ENCODE results near the gene TMEM91. TPM values are rescaled to one million over a fixed set of nuclear protein-coding genes. Genes with fewer than 3 reads are reported as not detected.

The TMEM91 gene
- polyA plus RNA-seq, 1 donor from 2014 or later: 24.4 TPM

DNA sequence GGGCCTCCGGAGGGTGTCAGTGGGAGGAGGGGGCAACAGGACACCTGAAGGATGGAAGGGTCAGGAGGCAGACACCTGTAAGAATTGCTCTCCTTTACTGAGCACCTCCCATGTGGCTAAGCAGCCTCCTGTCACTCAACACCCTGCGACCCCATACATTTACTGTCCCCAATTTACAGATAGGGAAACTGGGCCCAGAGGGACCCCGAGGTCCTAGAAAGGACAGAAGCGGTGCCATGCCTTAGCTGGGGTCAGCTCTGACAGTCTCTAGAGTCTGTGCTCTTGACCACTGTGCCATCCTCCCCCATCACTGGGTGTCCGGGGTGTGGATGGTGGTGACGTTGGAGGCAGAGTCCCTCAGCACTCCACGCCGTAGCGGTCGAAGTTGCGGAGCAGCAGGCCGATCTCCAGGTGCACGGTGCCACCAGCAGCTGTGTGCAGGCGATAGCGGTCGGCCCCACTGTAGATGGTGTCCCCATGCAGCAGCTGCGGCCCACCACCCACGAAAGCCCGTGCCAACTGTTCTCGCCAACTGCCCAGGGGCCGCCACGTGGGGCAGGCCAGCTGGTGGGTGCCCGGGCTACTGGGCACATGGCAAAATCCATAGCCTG is 21.9 kb upstream of the TMEM91 start:
- Histone ChIP-seq H3K36me3 (ENCODE audit: insufficient read depth, low read length) (no peaks in the 10 kb centered on the region), H3K4me3 (ENCODE audit: low read length) (peak overlapping the region; percentile 65), H2AFZ (ENCODE audit: low read depth, low read length) (no peak overlapping the region), H3K9me3 (ENCODE audit: low read length) (no peaks in the 10 kb centered on the region), H3K27ac (ENCODE audit: low read length) (no peak overlapping the region), H4K20me1 (ENCODE audit: insufficient read depth) (no peaks in the 10 kb centered on the region), H3K9me2 (ENCODE audit: insufficient read depth, low read length) (no peaks in the 10 kb centered on the region), H3K4me2 (ENCODE audit: low read length) (no peak overlapping the region), H3K27me3 (ENCODE audit: insufficient read depth, low read depth, low read length) (peaks cover 51% of the 10 kb centered on the region), H3K9ac (ENCODE audit: low read length) (peak overlapping the region; percentile 36), H3F3A (ENCODE audit: insufficient read depth, low read length, poor library complexity, severe bottlenecking) (no peaks in the 10 kb centered on the region), H3K79me2 (replicated peaks; ENCODE audit: insufficient read depth, low read length) (no peaks in the 10 kb centered on the region)
- TF ChIP-seq EP300 (conservative IDR thresholded peaks at IDR 0.05; ENCODE audit: poor library complexity, severe bottlenecking) (no peak), SMC3 (conservative IDR thresholded peaks at IDR 0.05; ENCODE audit: poor library complexity) (no peak), RAD21 (conservative IDR thresholded peaks at IDR 0.05) (no peak), TAF1 (IDR thresholded peaks at IDR 0.05; ENCODE audit: low read depth) (no peak), EZH2 (IDR thresholded peaks at IDR 0.05; ENCODE audit: borderline replicate concordance, insufficient read depth, low read length, poor library complexity, severe bottlenecking) (no peak), MXI1 (conservative IDR thresholded peaks at IDR 0.05; ENCODE audit: poor library complexity, severe bottlenecking) (no peak), POLR2AphosphoS5 (IDR thresholded peaks at IDR 0.05) (no peak)
- TF ChIP-seq, protein P1, sequence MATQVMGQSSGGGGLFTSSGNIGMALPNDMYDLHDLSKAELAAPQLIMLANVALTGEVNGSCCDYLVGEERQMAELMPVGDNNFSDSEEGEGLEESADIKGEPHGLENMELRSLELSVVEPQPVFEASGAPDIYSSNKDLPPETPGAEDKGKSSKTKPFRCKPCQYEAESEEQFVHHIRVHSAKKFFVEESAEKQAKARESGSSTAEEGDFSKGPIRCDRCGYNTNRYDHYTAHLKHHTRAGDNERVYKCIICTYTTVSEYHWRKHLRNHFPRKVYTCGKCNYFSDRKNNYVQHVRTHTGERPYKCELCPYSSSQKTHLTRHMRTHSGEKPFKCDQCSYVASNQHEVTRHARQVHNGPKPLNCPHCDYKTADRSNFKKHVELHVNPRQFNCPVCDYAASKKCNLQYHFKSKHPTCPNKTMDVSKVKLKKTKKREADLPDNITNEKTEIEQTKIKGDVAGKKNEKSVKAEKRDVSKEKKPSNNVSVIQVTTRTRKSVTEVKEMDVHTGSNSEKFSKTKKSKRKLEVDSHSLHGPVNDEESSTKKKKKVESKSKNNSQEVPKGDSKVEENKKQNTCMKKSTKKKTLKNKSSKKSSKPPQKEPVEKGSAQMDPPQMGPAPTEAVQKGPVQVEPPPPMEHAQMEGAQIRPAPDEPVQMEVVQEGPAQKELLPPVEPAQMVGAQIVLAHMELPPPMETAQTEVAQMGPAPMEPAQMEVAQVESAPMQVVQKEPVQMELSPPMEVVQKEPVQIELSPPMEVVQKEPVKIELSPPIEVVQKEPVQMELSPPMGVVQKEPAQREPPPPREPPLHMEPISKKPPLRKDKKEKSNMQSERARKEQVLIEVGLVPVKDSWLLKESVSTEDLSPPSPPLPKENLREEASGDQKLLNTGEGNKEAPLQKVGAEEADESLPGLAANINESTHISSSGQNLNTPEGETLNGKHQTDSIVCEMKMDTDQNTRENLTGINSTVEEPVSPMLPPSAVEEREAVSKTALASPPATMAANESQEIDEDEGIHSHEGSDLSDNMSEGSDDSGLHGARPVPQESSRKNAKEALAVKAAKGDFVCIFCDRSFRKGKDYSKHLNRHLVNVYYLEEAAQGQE (IDR thresholded peaks at IDR 0.05; ENCODE audit: borderline replicate concordance): no peak
- TF ChIP-seq, protein P2, sequence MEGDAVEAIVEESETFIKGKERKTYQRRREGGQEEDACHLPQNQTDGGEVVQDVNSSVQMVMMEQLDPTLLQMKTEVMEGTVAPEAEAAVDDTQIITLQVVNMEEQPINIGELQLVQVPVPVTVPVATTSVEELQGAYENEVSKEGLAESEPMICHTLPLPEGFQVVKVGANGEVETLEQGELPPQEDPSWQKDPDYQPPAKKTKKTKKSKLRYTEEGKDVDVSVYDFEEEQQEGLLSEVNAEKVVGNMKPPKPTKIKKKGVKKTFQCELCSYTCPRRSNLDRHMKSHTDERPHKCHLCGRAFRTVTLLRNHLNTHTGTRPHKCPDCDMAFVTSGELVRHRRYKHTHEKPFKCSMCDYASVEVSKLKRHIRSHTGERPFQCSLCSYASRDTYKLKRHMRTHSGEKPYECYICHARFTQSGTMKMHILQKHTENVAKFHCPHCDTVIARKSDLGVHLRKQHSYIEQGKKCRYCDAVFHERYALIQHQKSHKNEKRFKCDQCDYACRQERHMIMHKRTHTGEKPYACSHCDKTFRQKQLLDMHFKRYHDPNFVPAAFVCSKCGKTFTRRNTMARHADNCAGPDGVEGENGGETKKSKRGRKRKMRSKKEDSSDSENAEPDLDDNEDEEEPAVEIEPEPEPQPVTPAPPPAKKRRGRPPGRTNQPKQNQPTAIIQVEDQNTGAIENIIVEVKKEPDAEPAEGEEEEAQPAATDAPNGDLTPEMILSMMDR (IDR thresholded peaks at IDR 0.05; ENCODE audit: poor library complexity, severe bottlenecking): no peak

DNA sequence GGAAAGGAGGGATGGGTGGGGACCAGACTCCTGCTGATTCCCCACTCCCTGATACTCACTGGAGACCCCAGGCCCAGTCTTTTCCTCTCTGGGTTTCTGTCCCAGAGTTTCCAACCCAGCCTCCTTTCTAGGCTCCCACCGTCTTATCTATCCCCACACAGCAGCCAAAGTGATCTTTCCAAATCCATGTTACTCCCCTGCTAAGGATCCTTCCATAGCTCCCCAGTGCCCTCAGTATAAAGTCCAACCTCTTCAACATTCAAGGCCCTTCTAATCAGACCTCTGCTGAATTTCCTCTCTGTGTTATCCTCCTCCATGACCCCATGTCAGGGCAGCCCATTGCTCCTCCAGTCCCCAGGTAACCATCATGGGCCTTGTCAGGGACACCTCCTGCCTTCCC is 21.3 kb upstream of the TMEM91 start:
- peaks cover 46% of the 10 kb centered on the region for H3K27me3 ChIP-seq (ENCODE audit: insufficient read depth, low read depth, low read length)
- H3K27ac ChIP-seq (ENCODE audit: low read length): no peak overlapping the region
- no peak overlapping the region for H3K4me3 ChIP-seq (ENCODE audit: low read length)
- H2AFZ ChIP-seq (ENCODE audit: low read depth, low read length): no peak overlapping the region
- H3K79me2 ChIP-seq (replicated peaks; ENCODE audit: insufficient read depth, low read length): no peaks in the 10 kb centered on the region
- H3K4me2 ChIP-seq (ENCODE audit: low read length): no peak overlapping the region
- H3K36me3 ChIP-seq (ENCODE audit: insufficient read depth, low read length): no peaks in the 10 kb centered on the region
- no peaks in the 10 kb centered on the region for H4K20me1 ChIP-seq (ENCODE audit: insufficient read depth)
- no peaks in the 10 kb centered on the region for H3K9me2 ChIP-seq (ENCODE audit: insufficient read depth, low read length)
- H3K9ac ChIP-seq (ENCODE audit: low read length): no peak overlapping the region
- no peaks in the 10 kb centered on the region for H3F3A ChIP-seq (ENCODE audit: insufficient read depth, low read length, poor library complexity, severe bottlenecking)
- TF ChIP-seq, protein P1 (IDR thresholded peaks at IDR 0.05; ENCODE audit: borderline replicate concordance): no peak
- TF ChIP-seq EP300 (conservative IDR thresholded peaks at IDR 0.05; ENCODE audit: poor library complexity, severe bottlenecking) (no peak), EZH2 (IDR thresholded peaks at IDR 0.05; ENCODE audit: borderline replicate concordance, insufficient read depth, low read length, poor library complexity, severe bottlenecking) (no peak), MXI1 (conservative IDR thresholded peaks at IDR 0.05; ENCODE audit: poor library complexity, severe bottlenecking) (no peak), POLR2AphosphoS5 (IDR thresholded peaks at IDR 0.05) (no peak)
- TF ChIP-seq, protein P2 (IDR thresholded peaks at IDR 0.05; ENCODE audit: poor library complexity, severe bottlenecking): no peak
- H3K9me3 ChIP-seq (ENCODE audit: low read length): no peaks in the 10 kb centered on the region

Data from neural cell (in vitro differentiated cells).